Measurements from ENCODE around the gene KCNC3. TPM values are rescaled to one million over a fixed set of nuclear protein-coding genes. Genes with fewer than 3 reads are reported as not detected.

The KCNC3 gene
- total and polyA plus RNA-seq, 10 of the 15 experiments (the other 5 are each of a cell fraction or from before 2014, with no cell fraction given) = 0.08 to 3.8 (median 0.44) TPM; not detected in 2

GRCh38 chr19:50358483-50359327, 29.5 kb upstream of the KCNC3 start (continued):
- TF ChIP-seq REST (IDR thresholded peaks at IDR 0.05; ENCODE audit: low read depth, low read length) (no peak), RBBP5 (conservative IDR thresholded peaks at IDR 0.05) (no peak), BCL11A (IDR thresholded peaks at IDR 0.05; ENCODE audit: low read depth, low read length) (no peak), ATF7 (IDR thresholded peaks at IDR 0.05; ENCODE audit: low read depth) (peak; percentile 100), EP300 (IDR thresholded peaks at IDR 0.05; ENCODE audit: borderline replicate concordance in 1 of 2, control insufficient read depth in 1 of 2, low read depth in 2 of 2, low read length in 2 of 2) (no peak), SRF (IDR thresholded peaks at IDR 0.05; ENCODE audit: low read depth in 2 of 2, low read length in 2 of 2) (no peak), ZBTB33 (IDR thresholded peaks at IDR 0.05) (no peak), RELB (IDR thresholded peaks at IDR 0.05; ENCODE audit: low read depth) (no peak), PAX5 (IDR thresholded peaks at IDR 0.05; ENCODE audit: borderline replicate concordance, low read depth, low read length) (0 out of 2 replicates have a peak, but pooled peaks have one; percentile 30), DPF2 (IDR thresholded peaks at IDR 0.05) (0 out of 2 replicates have a peak, but pooled peaks have one; percentile 39), HDGF (IDR thresholded peaks at IDR 0.05) (no peak), ZNF687 (IDR thresholded peaks at IDR 0.05) (peak; percentile 69), USF1 (IDR thresholded peaks at IDR 0.05; ENCODE audit: borderline replicate concordance, extremely low read length, insufficient read depth, low read depth, low read length) (no peak), PML (IDR thresholded peaks at IDR 0.05; ENCODE audit: low read length) (no peak), FOXK2 (IDR thresholded peaks at IDR 0.05) (no peak), CREB1 (IDR thresholded peaks at IDR 0.05; ENCODE audit: low read depth) (peak; percentile 100), POLR2AphosphoS2 (IDR thresholded peaks at IDR 0.05; ENCODE audit: low read depth, low read length) (0 out of 2 replicates have a peak, but pooled peaks have one; percentile 11)
